Hepatocyte (in vitro differentiated cells): ENCODE results near the gene ZNF8. TPM values are rescaled to one million over a fixed set of nuclear protein-coding genes. Genes with fewer than 3 reads are reported as not detected.

Source experiments
- DNase-seq: peaks from one replicate; pipeline ENCODE4 v3.0.0-alpha.2; 2016; ENCODE audit warnings: low spot score
- H2AFZ ChIP-seq: fragments of 200-600 bp; sonication (generic); 2 replicates; pipeline ENCODE4 v1.6.0; 2016; ENCODE audit warnings: antibody characterized with exemption, mild to moderate bottlenecking
- H3K27ac ChIP-seq: fragments of 200-600 bp; sonication (generic); 2 replicates; pipeline ENCODE4 v1.5.1; 2016; ENCODE audit warnings: mild to moderate bottlenecking
- H3K27me3 ChIP-seq: fragments of 200-600 bp; sonication (generic); 2 replicates; pipeline ENCODE4 v1.6.1; 2016
- H3K36me3 ChIP-seq: fragments of 200-600 bp; sonication (generic); replicated peaks from 2 replicates; pipeline ENCODE4 v1.5.1; 2016; ENCODE audit warnings: low read depth; ENCODE audit not compliant: insufficient read depth
- H3K4me1 ChIP-seq: fragments of 200-600 bp; sonication (generic); 2 replicates; pipeline ENCODE4 v1.5.1; 2016; ENCODE audit warnings: mild to moderate bottlenecking, moderate library complexity; ENCODE audit not compliant: insufficient read depth
- H3K4me2 ChIP-seq: fragments of 200-600 bp; sonication (generic); 2 replicates; pipeline ENCODE4 v1.6.0; 2016
- H3K4me3 ChIP-seq: fragments of 200-600 bp; sonication (generic); 2 replicates; pipeline ENCODE4 v1.5.1; 2016; ENCODE audit warnings: mild to moderate bottlenecking
- H3K79me2 ChIP-seq: fragments of 200-600 bp; sonication (generic); 2 replicates; pipeline ENCODE4 v1.6.0; 2017; ENCODE audit warnings: mild to moderate bottlenecking
- H3K9me2 ChIP-seq: fragments of 200-600 bp; sonication (generic); replicated peaks from 2 replicates; pipeline ENCODE4 v1.6.0; 2017; ENCODE audit warnings: mild to moderate bottlenecking; ENCODE audit not compliant: insufficient read depth
- H3K9me3 ChIP-seq: fragments of 200-600 bp; sonication (generic); 2 replicates; pipeline ENCODE4 v1.5.1; 2016; ENCODE audit warnings: low read depth, mild to moderate bottlenecking
- H4K20me1 ChIP-seq: fragments of 200-600 bp; sonication (generic); 2 replicates; pipeline ENCODE4 v1.6.0; 2016; ENCODE audit warnings: mild to moderate bottlenecking; ENCODE audit not compliant: insufficient read depth, poor library complexity, severe bottlenecking
- CTCF ChIP-seq: fragments of 200-600 bp; sonication (generic); IDR thresholded peaks from 2 replicates; pipeline ENCODE4 v1.5.1; 2016; ENCODE audit warnings: antibody characterized with exemption, mild to moderate bottlenecking; ENCODE audit not compliant: poor library complexity
- EZH2 ChIP-seq: fragments of 200-600 bp; sonication (generic); IDR thresholded peaks from 2 replicates; pipeline ENCODE4 v1.6.1; 2016; ENCODE audit warnings: antibody characterized with exemption, mild to moderate bottlenecking, borderline replicate concordance
- EZH2phosphoT487 ChIP-seq: fragments of 200-600 bp; sonication (generic); IDR thresholded peaks from one replicate; pipeline ENCODE4 v1.6.1; 2018; ENCODE audit warnings: antibody characterized with exemption, mild to moderate bottlenecking, low read depth, moderate library complexity; ENCODE audit not compliant: unreplicated experiment, severe bottlenecking
- WGBS: methylation state at CpG from one replicate; pipeline ENCODE4 v1.1.6; 2016; ENCODE audit warnings: low lambda C conversion rate; ENCODE audit errors: missing lambda C conversion rate; 5-methylcytosine and 5-hydroxymethylcytosine counted together
- polyA plus RNA-seq: library from polyadenylated mRNA; unstranded; fragments of >200 nt; fragmentation: Nextera tagmentation; extraction: Ambion mirVana; gene quantifications from 2 replicates; pipeline ENCODE4 v1.2.1, GENCODE V29; 2016
- total RNA-seq: library from RNA; depleted of rRNA; stranded (reverse); fragments of >200 nt; gene quantifications from 2 replicates; pipeline ENCODE4 v1.2.3, GENCODE V29; 2014

The ZNF8 gene
- total and polyA plus RNA-seq, 2 experiments from 2014 or later = 1.4 to 8.7 TPM

- Histone ChIP-seq H3K4me1 (peaks cover 12% of the 10 kb centered on the region), H4K20me1 (no peaks in the 10 kb centered on the region), H3K27ac (no peak overlapping the region), H3K27me3 (no peaks in the 10 kb centered on the region), H3K4me2 (no peak overlapping the region), H3K9me2 (no peaks in the 10 kb centered on the region), H3K9me3 (no peaks in the 10 kb centered on the region), H3K4me3 (no peak overlapping the region), H2AFZ (no peak overlapping the region), H3K36me3 (no peaks in the 10 kb centered on the region), H3K79me2 (peaks cover 33% of the 10 kb centered on the region)
- TF ChIP-seq CTCF (no peak), EZH2 (no peak), EZH2phosphoT487 (no peak)
- peak; percentile 31 for DNase-seq
- 85% methylated on average over 4 of the region's 4 CpGs for WGBS
Observed at GRCh38 chr19:58330458-58330857, 51.7 kb downstream of the ZNF8 start.

DNA sequence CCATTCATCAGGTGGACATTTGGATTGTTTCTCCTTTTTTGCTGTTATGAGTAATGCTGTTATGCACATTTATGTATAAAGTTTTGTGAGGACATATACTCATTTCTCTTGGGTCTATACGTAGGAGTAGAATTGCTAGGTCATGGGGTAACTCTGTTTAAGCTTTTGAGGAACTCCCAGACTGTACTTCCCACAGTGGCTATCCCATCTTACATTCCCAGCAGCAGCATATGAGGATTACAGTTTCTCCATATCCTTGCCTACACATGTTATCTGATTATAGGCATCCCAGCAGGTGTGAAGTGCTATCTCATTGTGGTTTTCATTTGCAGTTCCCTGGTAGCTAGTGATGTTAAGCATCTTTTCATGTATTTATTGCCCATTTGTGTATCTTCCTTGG lies 53.9 kb downstream of the ZNF8 start:
- no peaks in the 10 kb centered on the region for H3K9me3 ChIP-seq
- H4K20me1 ChIP-seq = no peaks in the 10 kb centered on the region
- H3K4me1 ChIP-seq = peaks cover 6% of the 10 kb centered on the region
- no peaks in the 10 kb centered on the region for H3K9me2 ChIP-seq
- DNase-seq = no peak
- no peak for TF ChIP-seq CTCF
- TF ChIP-seq EZH2 = no peak
- TF ChIP-seq EZH2phosphoT487 = no peak
- H3K27me3 ChIP-seq = no peaks in the 10 kb centered on the region
- peaks cover 21% of the 10 kb centered on the region for H3K79me2 ChIP-seq
- no peak overlapping the region for H3K4me2 ChIP-seq
- WGBS = 94% methylated on average over 1 of the region's 1 CpG
- H3K36me3 ChIP-seq = no peaks in the 10 kb centered on the region
- no peak overlapping the region for H3K4me3 ChIP-seq
- no peak overlapping the region for H2AFZ ChIP-seq
- H3K27ac ChIP-seq = no peak overlapping the region

DNA sequence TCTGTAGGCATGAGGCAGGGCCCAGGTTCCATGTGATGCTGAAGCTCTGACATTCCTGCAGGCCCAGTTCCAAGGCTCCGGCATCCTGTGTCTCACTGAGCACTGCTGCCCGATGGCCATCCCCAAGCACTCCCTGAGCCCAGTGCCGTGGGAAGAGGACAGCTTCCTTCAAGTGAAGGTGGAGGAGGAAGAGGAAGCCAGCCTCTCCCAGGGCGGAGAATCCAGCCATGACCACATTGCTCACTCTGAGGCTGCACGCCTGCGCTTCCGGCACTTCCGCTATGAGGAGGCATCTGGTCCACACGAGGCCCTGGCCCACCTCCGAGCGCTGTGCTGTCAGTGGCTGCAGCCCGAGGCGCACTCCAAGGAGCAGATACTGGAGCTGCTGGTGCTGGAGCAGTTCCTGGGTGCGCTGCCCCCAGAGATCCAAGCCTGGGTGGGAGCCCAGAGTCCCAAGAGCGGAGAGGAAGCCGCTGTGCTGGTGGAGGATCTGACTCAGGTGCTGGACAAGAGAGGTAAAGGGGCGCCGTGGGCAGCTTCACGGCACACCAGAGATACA lies 56.0 kb downstream of the ZNF8 start:
- no peaks in the 10 kb centered on the region for H3K36me3 ChIP-seq
- H3K4me1 ChIP-seq = no peaks in the 10 kb centered on the region
- H3K79me2 ChIP-seq = peaks cover under 1% of the 10 kb centered on the region
- H3K27ac ChIP-seq = no peak overlapping the region
- H3K9me2 ChIP-seq = no peaks in the 10 kb centered on the region
- H2AFZ ChIP-seq = no peak overlapping the region
- peak; percentile 1 for DNase-seq
- H3K4me3 ChIP-seq = no peak overlapping the region
- H3K4me2 ChIP-seq = no peak overlapping the region
- WGBS = 92% methylated on average over 16 of the region's 19 CpGs
- H3K27me3 ChIP-seq = no peaks in the 10 kb centered on the region
- TF ChIP-seq EZH2 (no peak), CTCF (no peak), EZH2phosphoT487 (no peak)
- no peaks in the 10 kb centered on the region for H3K9me3 ChIP-seq
- no peaks in the 10 kb centered on the region for H4K20me1 ChIP-seq
